SH-SY5Y (cell line): Measurements from ENCODE around the gene FAM110A.

Experiments
- GATA2 ChIP-seq: IDR thresholded peaks from 2 replicates; pipeline ENCODE4 v1.6.1; 2011; ENCODE audit warnings: mild to moderate bottlenecking, low read depth, low read length
- GATA3 ChIP-seq: IDR thresholded peaks from 2 replicates; pipeline ENCODE4 v1.6.1; 2011; ENCODE audit warnings: low read depth, mild to moderate bottlenecking, low read length, moderate library complexity

FAM110A gene

DNA sequence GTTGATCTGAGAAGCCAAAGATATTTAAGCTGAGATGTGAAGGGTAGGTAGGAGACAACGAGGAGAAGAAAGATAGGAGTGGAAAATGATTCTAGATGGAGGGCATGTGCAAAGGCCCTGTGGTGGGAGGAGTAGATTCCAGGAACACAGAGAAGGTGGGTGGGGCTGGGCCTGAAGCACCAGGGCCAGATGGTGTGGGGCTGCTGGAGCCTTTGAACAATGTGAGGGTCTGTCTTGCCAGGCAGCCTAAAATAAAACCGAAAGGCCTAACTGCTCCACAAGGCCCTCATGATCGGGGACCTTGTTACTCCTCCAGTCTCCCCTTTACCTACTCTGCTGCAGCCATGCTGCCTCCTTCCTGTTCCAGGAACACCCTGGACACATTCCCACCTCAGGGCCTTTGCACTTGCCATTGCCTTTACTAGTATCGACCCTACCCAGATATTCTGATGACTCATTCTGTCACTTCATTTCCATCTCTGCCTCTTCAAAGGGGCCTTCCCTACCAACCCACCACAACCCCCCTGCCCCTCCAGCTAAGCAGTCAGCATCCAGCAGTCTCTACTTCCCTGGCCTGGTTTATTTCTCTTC is 20.0 kb downstream of the FAM110A start:
- TF ChIP-seq GATA3 (no peak), GATA2 (no peak)

DNA sequence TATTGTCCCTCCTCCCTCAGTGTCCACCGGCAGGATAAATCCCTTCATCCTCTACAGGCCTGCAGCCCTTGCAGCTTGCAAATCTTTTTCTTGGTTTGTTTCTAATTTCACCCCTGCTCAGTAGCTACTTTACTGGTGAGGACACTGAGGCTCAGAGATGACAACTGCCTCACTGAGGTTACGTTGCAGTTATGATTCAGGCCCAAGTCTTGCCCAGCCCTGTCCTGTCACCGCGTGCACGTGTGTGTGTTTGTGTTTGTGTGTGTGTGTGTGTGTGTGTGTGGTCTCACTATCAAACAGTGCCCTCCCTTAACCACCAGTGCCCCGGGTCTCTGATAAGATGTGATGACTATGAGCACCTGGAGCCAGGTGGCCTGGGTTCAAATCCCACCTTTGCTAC is 21.1 kb downstream of the FAM110A start:
- TF ChIP-seq GATA2 = no peak
- no peak for TF ChIP-seq GATA3

DNA sequence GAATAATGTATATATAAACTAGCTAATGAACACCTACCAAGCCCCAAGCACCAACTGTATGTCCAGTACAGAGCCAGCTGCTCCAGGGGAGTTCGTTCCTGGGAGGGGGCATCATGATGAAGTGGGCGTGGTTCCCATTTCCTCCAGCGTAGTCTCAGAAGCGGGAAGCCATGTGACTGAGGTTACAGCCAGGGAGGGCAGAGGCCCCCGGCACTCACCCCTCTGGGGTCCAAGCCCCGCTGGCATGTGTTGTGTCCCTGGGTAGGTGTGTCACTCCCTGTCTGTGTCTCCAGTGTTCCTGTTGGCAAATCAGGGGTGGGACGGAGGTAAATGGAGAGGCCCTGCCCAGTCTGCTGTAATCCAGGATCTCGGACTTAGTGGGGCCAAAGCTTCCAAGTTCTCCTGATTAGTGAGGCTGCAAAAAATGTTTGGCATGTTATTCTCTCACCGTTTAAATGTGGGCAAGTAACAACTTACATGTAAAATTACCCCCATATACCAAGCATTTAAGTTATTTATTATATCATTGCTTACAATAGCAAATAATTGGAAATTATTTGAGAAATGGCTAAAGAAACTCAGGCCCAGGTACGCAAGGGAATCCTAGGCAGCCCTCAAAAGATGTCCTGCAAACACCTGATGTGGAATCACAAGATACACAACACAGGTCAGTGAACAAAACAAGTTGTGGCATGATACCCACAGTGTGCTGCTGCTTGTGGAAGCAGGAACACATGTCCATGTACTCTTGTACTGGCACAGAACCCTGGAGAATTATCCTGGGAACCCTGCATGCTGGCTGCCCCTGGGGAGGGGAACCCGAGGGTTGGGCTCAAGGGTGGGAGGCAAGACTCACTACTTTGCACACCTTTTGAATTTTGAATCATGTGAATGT is 22.2 kb downstream of the FAM110A start:
- TF ChIP-seq GATA2 (no peak), GATA3 (no peak)

DNA sequence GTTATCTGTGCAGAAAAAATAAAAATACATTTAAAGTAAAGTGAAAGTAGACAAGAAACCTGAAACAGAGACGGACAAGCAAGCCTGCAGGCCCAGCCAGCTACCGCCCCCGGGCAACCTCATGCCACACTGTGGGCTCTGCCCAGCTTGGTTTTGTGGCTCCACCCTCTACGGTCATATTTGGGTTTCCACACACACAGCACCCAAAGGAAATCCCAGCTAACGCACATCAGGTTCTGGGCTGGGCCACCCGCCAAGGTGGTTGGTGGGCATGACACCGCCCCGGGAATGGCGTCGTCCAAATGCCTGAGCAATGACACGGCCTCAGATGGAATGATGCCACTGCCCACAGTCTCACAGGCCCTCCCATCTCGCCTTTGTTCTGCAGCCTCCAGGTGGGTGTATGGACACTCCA is 22.9 kb downstream of the FAM110A start:
- TF ChIP-seq GATA2 = no peak
- no peak for TF ChIP-seq GATA3

DNA sequence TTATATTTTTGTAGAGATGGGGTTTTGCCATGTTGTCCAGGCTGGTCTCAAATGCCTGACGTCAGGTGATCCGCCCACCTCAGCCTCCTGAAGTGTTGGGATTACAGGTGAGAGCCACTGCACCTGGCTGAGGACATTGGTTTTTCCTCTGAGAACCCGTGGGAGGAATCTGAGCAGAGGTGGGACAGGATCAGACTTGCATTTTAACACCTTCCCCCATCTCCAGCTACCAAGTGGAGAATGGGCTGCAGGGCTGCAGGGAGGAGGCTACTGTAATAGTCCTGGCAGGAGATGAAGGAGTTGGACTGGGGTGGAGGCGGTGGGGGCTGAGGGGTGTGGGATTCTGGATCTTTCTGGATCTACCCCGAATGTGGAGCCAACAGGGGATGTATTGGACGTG is 24.5 kb downstream of the FAM110A start:
- TF ChIP-seq GATA3 = no peak
- TF ChIP-seq GATA2 = no peak

DNA sequence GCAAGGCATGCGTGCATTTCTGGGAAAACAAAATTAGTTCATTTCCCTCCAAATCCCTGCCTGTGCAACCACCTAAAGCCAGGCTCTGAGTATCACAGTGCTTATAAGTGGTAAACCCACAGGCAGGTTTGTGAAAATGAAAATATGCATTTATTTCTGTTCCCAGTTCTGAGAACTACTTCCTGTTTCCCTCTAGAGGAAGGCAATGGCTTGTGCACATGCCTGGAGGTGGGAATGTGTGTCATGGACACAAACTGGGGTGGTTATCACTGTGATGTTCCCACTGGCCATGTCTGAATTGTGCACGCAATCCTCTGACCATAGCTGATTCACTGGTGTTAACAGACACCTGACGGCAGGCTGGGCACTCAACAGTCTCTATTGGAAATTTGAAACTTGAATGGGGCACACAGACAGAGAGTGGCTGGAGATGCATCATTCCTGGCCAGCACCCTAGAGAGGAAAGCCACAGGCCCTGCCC is 26.3 kb downstream of the FAM110A start:
- TF ChIP-seq GATA2 = no peak
- no peak for TF ChIP-seq GATA3

DNA sequence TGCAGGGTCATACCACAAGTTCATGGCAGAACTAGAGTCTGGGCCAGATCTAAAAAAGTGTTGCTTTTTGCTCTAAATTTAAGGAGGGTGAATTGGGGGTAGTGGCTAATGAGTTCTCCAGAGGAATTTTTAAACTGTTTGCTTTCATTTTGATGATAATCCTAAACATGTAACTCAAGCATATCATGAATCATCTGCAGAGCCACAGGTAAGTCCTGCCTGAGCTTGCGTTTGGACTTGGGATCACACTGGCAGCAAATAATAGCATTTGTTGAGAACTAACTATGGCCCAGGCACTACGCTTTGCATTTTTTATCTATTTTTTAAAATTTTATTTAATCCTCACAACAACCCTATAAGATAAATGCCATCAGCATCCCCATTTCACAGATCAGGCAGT is 27.4 kb downstream of the FAM110A start:
- TF ChIP-seq GATA3 (no peak), GATA2 (no peak)

DNA sequence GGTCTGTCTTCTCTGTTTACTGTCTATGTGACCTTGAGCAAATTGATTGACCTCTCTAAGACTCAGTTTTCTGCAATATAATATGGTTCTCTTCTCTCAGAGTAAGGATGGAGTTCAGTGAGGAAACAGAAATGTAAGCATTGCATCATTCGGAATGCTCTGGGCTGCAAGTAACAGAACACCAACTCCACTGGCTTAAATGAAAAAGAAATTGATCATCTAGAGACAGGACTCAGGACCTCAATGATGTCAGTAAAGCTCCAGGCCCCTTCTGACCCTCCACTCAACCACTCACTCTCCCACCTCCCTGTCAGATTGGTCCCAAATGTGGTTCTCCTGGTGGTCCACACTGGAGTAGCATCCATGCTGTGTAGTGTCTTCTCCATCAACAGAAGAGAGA is 31.9 kb downstream of the FAM110A start:
- TF ChIP-seq GATA3 = no peak
- TF ChIP-seq GATA2 = no peak

DNA sequence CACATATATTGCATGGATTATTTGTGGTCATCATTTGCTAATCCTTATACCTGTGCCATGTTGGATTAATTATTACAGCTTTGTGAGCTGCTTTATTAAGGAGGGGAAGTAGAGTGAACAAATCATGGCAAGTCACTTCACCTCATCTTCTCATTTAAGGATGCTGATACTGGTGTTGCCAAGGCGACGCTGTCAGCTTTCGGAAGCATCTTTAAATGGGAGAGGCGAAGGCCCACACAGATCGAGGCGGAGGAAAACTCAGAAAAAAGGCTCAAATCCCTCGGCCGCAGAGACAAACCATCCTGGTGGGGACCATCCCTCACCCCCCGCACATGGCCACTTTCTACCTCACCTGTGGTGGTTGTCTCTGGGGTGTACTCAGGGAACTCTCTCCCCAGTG is 34.8 kb downstream of the FAM110A start:
- TF ChIP-seq GATA2 = no peak
- no peak for TF ChIP-seq GATA3

DNA sequence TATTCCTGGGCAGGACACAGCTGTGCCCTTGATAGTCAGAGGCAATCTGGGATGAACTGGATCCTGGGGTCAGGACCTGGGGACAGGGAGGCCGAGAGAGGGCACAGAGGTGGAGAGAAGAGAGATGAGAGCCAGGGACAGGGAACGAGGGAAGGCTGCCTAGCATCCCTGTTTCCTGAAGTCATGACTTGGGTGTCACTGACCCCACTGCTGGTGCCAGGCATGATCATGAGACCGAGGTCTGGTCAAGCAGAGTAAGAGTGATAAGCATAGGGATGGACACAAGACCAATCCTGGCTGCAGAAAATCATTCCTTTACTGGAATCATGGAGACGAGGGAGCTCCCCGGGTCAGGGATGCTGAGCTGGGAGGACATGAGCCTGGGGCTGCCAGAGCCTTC is 36.1 kb downstream of the FAM110A start:
- TF ChIP-seq GATA2 (no peak), GATA3 (no peak)

DNA sequence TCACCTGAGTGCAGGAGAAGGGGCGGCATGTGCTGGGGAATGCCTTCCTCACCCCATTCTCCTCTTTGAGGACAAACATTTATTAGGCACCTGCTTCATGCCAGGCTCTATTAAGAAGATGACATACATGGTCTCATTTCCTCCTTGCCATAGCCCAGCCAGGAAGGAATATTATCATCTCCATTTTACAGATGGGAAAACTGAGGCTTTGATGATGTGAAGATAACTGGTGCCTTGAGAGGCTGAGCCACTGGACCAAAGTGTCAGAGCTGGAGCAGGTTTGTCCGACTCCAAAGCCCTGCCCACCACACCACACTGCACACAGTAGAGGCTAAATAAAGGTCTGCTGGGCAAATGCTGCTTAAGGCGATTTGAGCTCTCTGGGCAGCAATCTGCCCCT is 37.2 kb downstream of the FAM110A start:
- TF ChIP-seq GATA2 (no peak), GATA3 (no peak)

DNA sequence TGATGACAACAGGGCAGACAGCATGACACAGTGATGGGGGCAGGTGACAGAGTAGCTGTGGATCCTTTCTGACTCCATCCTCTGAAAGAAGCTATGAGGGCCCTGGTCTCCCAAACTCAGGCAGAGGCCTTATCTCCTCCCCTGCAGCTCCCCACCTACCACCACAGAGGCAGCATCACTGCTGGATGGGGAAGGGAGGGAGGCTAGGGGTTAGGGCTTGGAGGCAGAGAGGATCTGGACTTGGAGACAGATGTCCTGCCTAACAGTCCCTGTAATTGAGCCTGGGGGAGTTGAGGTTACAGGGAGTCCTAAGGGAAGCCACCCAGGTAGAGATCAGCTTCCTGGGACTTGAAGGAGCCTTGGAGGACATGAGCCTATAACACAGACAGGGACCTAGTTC is 37.9 kb downstream of the FAM110A start:
- no peak for TF ChIP-seq GATA3
- no peak for TF ChIP-seq GATA2

DNA sequence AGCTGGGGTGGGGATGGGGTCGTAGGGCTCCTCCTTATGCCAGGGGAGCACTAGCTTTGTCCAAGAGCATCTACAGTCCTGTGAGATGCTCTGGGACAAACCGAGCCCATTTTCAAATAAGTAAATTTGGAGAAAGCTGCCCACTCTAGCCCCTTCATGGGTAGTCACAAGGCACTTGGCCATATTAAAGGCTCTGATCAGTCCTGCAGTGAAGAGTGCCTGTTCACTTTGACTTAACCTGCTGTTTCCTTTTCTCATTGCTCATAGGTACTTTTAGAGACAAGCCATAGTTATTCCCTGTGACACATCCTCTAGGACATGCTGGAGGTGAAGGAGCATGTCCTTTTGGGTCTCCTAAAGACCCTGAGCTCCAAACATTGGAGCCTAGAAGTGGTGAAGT is 38.4 kb downstream of the FAM110A start:
- no peak for TF ChIP-seq GATA3
- no peak for TF ChIP-seq GATA2

DNA sequence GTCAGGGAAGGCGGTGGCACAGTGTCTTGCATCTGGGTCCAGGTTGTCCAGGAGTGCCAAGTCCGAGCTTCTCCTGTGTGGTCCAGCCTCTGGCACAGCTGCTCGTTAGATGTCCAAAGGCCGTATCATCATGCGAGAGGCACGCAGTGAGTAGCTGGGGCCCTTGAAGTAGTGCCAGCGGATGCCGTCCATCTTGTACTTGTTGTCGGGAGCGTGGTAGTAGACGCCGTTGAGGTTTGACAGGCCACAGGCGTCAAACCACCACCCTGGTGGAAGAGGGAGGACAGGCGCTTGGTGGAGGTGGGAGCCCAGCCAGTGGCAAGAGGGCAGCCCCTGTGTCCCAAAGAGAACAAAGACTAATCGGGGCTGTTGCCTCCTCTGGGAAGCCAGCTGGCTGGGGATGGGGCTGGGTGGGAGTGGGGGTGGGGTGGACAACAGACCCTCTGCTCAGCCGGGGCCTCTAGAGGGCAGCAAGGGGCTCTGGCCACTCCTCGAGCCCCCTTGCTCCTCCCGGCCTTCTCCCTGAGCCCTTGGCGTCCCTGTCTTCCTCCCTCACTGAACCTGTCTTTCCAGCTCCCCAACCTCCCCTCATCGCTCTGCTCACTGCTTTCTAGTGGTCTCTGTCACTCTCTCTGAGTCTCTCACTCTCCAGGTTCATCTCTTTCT is 39.5 kb downstream of the FAM110A start:
- TF ChIP-seq GATA3 (no peak), GATA2 (no peak)
